PC-3 (cell line): ENCODE results near the gene PLEKHN1.

Experiments used
- EZH2 ChIP-seq: fragments of 300-600 bp; sonication (generic); IDR thresholded peaks from one replicate; pipeline ENCODE4 v1.6.1; 2017; ENCODE audit warnings: antibody characterized with exemption, mild to moderate bottlenecking, low read length; ENCODE audit not compliant: unreplicated experiment
- TF ChIP-seq, protein P1 (sequence below): fragments of 300-600 bp; sonication (generic); conservative IDR thresholded peaks from 2 replicates; pipeline ENCODE4 v1.5.1; 2017; ENCODE audit warnings: antibody characterized with exemption, low read depth, mild to moderate bottlenecking, low read length

DNA sequence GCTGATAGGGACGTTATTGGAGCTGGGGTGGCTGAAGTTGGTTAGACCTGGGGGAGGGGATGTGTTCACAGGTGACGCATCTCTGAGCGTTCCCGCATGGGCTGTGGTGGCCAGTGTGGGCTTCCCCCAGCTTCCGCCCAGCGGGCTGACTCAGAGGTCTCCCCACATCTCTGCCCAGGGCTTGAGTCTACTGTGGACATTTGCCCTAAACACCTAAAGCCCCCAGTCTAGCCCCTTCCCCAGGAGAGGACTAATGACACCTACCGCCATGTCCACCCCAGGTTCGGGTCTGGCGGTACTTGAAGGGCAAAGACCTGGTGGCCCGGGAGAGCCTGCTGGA lies 55.6 kb downstream of the PLEKHN1 start:
- TF ChIP-seq, protein P1, sequence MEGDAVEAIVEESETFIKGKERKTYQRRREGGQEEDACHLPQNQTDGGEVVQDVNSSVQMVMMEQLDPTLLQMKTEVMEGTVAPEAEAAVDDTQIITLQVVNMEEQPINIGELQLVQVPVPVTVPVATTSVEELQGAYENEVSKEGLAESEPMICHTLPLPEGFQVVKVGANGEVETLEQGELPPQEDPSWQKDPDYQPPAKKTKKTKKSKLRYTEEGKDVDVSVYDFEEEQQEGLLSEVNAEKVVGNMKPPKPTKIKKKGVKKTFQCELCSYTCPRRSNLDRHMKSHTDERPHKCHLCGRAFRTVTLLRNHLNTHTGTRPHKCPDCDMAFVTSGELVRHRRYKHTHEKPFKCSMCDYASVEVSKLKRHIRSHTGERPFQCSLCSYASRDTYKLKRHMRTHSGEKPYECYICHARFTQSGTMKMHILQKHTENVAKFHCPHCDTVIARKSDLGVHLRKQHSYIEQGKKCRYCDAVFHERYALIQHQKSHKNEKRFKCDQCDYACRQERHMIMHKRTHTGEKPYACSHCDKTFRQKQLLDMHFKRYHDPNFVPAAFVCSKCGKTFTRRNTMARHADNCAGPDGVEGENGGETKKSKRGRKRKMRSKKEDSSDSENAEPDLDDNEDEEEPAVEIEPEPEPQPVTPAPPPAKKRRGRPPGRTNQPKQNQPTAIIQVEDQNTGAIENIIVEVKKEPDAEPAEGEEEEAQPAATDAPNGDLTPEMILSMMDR: no peak
- TF ChIP-seq EZH2: no peak
